GM12864 (cell line): Measurements from ENCODE around the gene OTUD7B.

Source experiments
- DNase-seq: peaks from one replicate; pipeline ENCODE4 v3.0.0-alpha.2; 2011; ENCODE audit warnings: low read depth
- H3K4me3 ChIP-seq: 2 replicates; pipeline ENCODE4 v1.5.1; 2011; ENCODE audit warnings: mild to moderate bottlenecking, low read depth, low read length, control low read depth
- TF ChIP-seq, protein P1 (sequence below): IDR thresholded peaks from 2 replicates; pipeline ENCODE4 v1.5.1; 2011; ENCODE audit warnings: low read depth, mild to moderate bottlenecking, moderate library complexity, low read length, control low read depth, inconsistent platforms; ENCODE audit errors: missing control alignments

OTUD7B gene

DNA sequence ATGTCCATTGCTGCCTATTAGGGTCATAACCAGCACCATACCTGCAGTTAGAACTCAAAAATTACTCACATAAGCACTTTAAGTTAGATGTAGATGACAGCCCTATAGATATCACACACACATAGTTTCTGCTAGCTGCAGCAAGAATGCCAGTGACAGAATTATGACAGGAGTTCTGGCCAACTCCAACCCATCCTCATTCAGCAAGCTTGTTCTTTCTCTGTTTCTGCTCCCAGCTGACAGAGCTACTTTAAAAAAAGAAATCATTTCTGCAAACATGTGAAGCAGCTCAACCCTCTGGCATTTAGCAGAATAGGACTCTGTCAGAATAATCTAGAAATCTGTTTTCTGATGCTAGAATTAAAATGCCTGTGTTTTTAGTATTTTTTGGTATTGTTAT lies 23.8 kb upstream of the OTUD7B start:
- DNase-seq, result no peak
- no peak overlapping the region for H3K4me3 ChIP-seq
- TF ChIP-seq, protein P1, sequence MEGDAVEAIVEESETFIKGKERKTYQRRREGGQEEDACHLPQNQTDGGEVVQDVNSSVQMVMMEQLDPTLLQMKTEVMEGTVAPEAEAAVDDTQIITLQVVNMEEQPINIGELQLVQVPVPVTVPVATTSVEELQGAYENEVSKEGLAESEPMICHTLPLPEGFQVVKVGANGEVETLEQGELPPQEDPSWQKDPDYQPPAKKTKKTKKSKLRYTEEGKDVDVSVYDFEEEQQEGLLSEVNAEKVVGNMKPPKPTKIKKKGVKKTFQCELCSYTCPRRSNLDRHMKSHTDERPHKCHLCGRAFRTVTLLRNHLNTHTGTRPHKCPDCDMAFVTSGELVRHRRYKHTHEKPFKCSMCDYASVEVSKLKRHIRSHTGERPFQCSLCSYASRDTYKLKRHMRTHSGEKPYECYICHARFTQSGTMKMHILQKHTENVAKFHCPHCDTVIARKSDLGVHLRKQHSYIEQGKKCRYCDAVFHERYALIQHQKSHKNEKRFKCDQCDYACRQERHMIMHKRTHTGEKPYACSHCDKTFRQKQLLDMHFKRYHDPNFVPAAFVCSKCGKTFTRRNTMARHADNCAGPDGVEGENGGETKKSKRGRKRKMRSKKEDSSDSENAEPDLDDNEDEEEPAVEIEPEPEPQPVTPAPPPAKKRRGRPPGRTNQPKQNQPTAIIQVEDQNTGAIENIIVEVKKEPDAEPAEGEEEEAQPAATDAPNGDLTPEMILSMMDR, result no peak

DNA sequence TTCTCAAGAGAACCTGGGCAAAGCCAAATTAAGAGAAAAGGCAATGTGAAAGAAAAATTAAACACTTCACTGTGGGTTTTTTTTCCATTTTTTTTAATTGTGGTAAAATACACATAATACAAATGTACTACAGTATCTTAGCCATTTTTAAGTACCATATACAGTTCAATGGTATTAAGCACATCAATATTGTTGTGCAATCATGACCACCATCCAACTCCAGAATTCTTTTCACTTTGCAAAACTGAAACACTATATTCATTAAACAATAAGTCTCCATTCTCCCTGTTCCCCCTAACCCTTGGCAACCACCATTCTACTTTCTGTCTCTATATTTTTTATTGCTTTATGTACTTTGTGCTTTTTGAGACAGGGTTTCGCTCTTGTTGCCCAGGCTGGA lies 17.8 kb upstream of the OTUD7B start:
- H3K4me3 ChIP-seq, result no peak overlapping the region
- no peak for DNase-seq
- TF ChIP-seq, protein P1, result no peak

DNA sequence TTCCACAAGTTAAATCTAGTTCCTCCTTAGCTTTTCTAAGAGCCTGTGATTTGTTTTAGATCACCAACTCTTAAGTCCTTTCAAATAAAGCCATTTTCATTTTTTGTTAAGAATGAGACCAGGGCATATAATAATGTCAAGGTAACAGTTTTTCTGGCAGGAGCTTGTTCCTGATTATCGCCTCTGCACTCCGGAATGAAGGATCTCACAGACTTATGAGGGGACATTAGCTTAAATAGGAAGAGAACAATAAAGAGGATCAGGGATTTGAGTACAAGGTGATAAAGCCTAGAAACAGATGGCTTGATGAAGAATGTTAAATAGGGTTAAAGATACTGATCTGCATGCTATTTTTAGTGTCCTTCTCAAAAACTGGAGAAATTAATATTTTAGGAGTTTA lies 13.6 kb upstream of the OTUD7B start:
- no peak overlapping the region for H3K4me3 ChIP-seq
- DNase-seq, result no peak
- TF ChIP-seq, protein P1, result no peak

DNA sequence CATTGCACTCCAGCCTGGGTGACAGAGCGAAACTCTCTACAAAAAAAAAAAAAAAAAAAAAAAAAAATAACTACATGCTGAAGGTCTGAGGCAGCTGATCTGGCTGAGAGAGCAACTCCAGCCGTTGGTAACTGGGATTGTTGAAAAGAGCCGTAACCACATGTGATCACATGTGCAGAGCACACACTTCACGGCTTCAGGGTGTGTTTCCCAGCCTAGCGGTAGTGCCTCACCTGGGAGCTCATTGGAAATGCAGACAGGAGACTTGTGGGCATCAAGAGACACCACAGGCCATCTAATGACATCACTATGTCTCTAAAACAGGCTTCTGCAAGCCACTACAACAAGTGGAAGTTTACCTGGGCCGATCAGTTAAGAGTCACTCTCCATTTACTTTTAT lies 11.8 kb upstream of the OTUD7B start:
- no peak for DNase-seq

DNA sequence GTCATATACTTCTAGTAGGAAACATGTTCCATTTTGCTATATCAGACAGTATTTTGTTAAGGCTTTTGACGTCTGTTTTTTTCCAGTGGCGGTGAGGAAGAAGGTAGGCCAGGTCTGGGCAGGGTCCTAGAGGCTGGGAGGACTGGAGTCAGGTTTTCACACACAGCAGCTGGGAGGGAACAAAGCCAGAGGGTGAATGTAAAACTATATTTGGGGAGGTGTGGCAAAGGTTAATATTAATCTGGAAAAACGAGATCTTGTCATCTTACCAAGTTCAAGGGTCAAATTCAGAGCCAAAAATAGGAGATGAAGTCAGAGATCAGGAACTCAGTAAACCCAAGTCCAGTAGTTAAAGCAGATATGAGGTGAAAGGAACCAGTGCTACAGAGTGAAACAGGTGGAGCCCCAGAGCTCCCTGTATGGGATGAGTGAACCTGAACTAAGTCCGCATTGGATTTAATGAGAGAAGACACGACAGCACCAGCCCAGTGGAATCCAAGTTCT lies 10.7 kb upstream of the OTUD7B start:
- no peak overlapping the region for H3K4me3 ChIP-seq
- DNase-seq, result no peak
- TF ChIP-seq, protein P1, result no peak

More for the DNA sequence above, 11.8 kb upstream of the OTUD7B start:
- TF ChIP-seq, protein P1, result no peak
- H3K4me3 ChIP-seq, result no peak overlapping the region

DNA sequence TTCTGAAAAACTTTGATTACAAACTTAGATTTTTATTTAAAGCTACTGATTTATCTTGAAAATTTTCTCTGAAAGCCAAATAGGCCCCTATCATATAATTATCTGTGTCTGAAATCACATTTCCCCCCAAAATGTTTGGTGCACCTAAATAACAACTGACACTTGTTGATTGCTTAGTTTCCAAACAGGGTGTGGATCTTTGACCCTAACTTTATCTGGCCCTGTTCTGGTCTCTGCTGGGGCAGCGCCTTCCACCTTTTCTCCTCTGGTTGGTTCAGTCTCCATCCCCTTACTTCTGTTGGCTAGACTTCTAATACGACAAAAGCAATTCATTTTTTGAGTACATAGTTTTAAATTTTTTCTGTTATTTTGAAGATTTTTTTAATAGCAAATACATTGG lies 10.2 kb upstream of the OTUD7B start:
- TF ChIP-seq, protein P1, result no peak
- H3K4me3 ChIP-seq, result no peak overlapping the region
- DNase-seq, result no peak

DNA sequence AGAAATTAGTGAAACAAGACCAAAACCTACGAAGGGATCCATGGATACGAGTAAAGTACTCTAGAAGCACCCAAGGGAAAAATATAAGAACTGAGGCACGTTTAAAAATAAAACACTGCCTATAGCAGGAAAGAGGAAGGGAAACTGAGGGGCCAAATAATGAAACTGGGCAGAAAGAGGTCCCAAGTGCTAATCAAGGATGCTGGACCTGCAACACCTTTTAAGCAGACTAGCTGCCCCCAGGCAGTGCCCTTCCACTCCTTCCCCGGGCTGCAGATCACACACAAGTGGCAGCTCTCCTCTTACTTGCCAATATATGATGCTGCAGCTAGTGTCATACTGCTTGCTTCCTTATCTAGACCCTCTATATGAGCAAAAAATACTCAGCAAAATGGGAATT lies 7.6 kb upstream of the OTUD7B start:
- TF ChIP-seq, protein P1, result no peak
- DNase-seq, result no peak
- no peak overlapping the region; the same call in 1 of the 2 replicates for H3K4me3 ChIP-seq
